Transverse colon (tissue), 4 donors: Measurements from ENCODE around the gene STRBP. TPM values are rescaled to one million over a fixed set of nuclear protein-coding genes. Genes with fewer than 3 reads are reported as not detected.

Experiments used
- DNase-seq: peaks from one replicate; pipeline ENCODE4 v3.0.0-alpha.2; 2019
- H3K27ac ChIP-seq, 4 donors: fragments of 200-600 bp; sonication (generic); 2 replicates each; pipeline ENCODE4 v1.5.1; 2016 to 2018; ENCODE audit warnings: inconsistent platforms in 4 of 4
- H3K27me3 ChIP-seq: fragments of 200-600 bp; sonication (generic); 2 replicates; pipeline ENCODE4 v1.5.1; 2017; ENCODE audit warnings: inconsistent platforms
- H3K36me3 ChIP-seq, 4 donors: fragments of 200-600 bp; sonication (generic); 2 replicates each; pipeline ENCODE4 v1.5.1; 2017 to 2019; ENCODE audit warnings: inconsistent platforms in 4 of 4
- H3K4me1 ChIP-seq, 4 donors: fragments of 200-600 bp; sonication (generic); 2 replicates each; pipeline ENCODE4 v1.5.1; 2017 to 2020; ENCODE audit warnings: inconsistent platforms in 4 of 4
- H3K4me3 ChIP-seq, 4 donors: fragments of 200-600 bp; sonication (generic); 1 replicate in 1 of 4; 2 replicates in 3 of 4; pipeline versions ENCODE4 v1.5.1 to v1.6.1; 2017 to 2019; ENCODE audit warnings: inconsistent platforms in 4 of 4
- H3K9me3 ChIP-seq, 2 donors: fragments of 200-600 bp; sonication (generic); 2 replicates each; pipeline ENCODE4 v1.5.1; 2017 to 2019; ENCODE audit warnings: inconsistent platforms in 2 of 2
- CTCF ChIP-seq, 5 experiments: fragments of 200-600 bp in 3 of 5; fragments of 450-650 bp in 2 of 5; sonication (generic) in 3 of 5; IDR thresholded peaks; 1 replicate in 2 of 5; 2 replicates in 3 of 5; pipeline ENCODE4 v1.5.1; 2016 to 2017; ENCODE audit warnings: antibody characterized with exemption in 5 of 5, inconsistent platforms in 3 of 5, mild to moderate bottlenecking in 2 of 5, moderate library complexity in 1 of 5
- EP300 ChIP-seq: sonication (generic); formaldehyde crosslinking; IDR thresholded peaks from one replicate; pipeline ENCODE4 v1.6.1; 2017; ENCODE audit warnings: antibody characterized with exemption, low read depth
- POLR2A ChIP-seq: fragments of 450-650 bp; IDR thresholded peaks from one replicate; pipeline ENCODE4 v1.6.1; 2016; ENCODE audit warnings: antibody characterized with exemption, mild to moderate bottlenecking, moderate library complexity
- POLR2AphosphoS5 ChIP-seq, 3 donors: sonication (generic); formaldehyde crosslinking; IDR thresholded peaks; one replicate each; pipeline ENCODE4 v1.6.1; 2016; ENCODE audit warnings: antibody characterized with exemption in 3 of 3
- WGBS, 2 donors: methylation state at CpG; one replicate each; pipeline ENCODE4 v1.1.5; 2018; ENCODE audit warnings: low coverage in 1 of 2; 5-methylcytosine and 5-hydroxymethylcytosine counted together
- in situ Hi-C, 4 donors: fragments of 200-750 bp; cut with MboI; loops; one replicate each; pipeline versions ENCODE4 v1.15.0 to v1.15.1; 2017; ENCODE audit warnings: low sequenced_read_pairs in 3 of 4, low pct_ligation_motif_present in 1 of 4, low pct_unique_long_range_greater_than_20kb in 1 of 4
- intact Hi-C: fragments of 100-400 bp; cut with DNase I; formaldehyde crosslinking; loops from one replicate; pipeline ENCODE4 v1.15.1; 2023; ENCODE audit warnings: low total_unique reads
- total RNA-seq, 4 donors: library from RNA; depleted of rRNA; stranded (reverse); fragments of >200 nt; gene quantifications; one replicate each; pipeline ENCODE4 v1.1.0, GENCODE V29; 2016

Gene STRBP
- total RNA-seq, 4 donors from 2014 or later: 19.1 to 50.3 (median 43.2) TPM

GRCh38 chr9:123108976-123109375, 159.4 kb downstream of the STRBP start:
- Histone ChIP-seq H3K27me3 (no peaks in the 10 kb centered on the region), H3K4me1 (peaks cover 0 to 13% (median 2%) of the 10 kb centered on the region in 4 donors), H3K4me3 (no peak overlapping the region), H3K27ac (no peak overlapping the region), H3K36me3 (peaks cover 0 to 8% (median 3%) of the 10 kb centered on the region in 4 donors), H3K9me3 (no peaks in the 10 kb centered on the region)
- in situ Hi-C loops (no loop called here), intact Hi-C loops (no loop called here)
- TF ChIP-seq EP300 (no peak), POLR2A (no peak), POLR2AphosphoS5 (IDR thresholded peaks at IDR 0.05) (no peak), CTCF (IDR thresholded peaks at IDR 0.05) (no peak)
- no peak for DNase-seq
- 89 to 100% methylated on average over 1 to 9 of the region's 9 CpGs for WGBS, 2 donors

GRCh38 chr9:123107639-123108285, 160.6 kb downstream of the STRBP start:
- no peak for DNase-seq
- Histone ChIP-seq H3K4me1 (peaks cover 0 to 13% (median 2%) of the 10 kb centered on the region in 4 donors), H3K36me3 (peaks cover 0 to 13% (median 3%) of the 10 kb centered on the region in 4 donors), H3K9me3 (no peaks in the 10 kb centered on the region), H3K27ac (no peak overlapping the region), H3K4me3 (no peak overlapping the region), H3K27me3 (no peaks in the 10 kb centered on the region)
- TF ChIP-seq POLR2AphosphoS5 (IDR thresholded peaks at IDR 0.05): no peak
- no peak for TF ChIP-seq CTCF (IDR thresholded peaks at IDR 0.05)
- TF ChIP-seq EP300: no peak
- TF ChIP-seq POLR2A: no peak
- WGBS, 2 donors: 56 to 87% methylated on average over 5 to 11 of the region's 11 CpGs
- in situ Hi-C loops (no loop called here), intact Hi-C loops (no loop called here)

- Histone ChIP-seq H3K9me3 (no peaks in the 10 kb centered on the region), H3K36me3 (peaks cover 0 to 30% (median 8%) of the 10 kb centered on the region in 4 donors), H3K27me3 (no peaks in the 10 kb centered on the region), H3K4me1 (peaks cover 0 to 3% (median 0%) of the 10 kb centered on the region in 4 donors), H3K4me3 (no peak overlapping the region), H3K27ac (no peak overlapping the region)
- WGBS, 2 donors: 83 to 90% methylated on average over 5 of the region's 5 CpGs
- intact Hi-C loops: no loop called here
- TF ChIP-seq CTCF (IDR thresholded peaks at IDR 0.05): no peak
- TF ChIP-seq POLR2A: no peak
- no peak for TF ChIP-seq POLR2AphosphoS5 (IDR thresholded peaks at IDR 0.05)
- TF ChIP-seq EP300: no peak
- in situ Hi-C loops: no loop called here
- no peak for DNase-seq
Measured at GRCh38 chr9:123105490-123105889, 162.9 kb downstream of the STRBP start.

GRCh38 chr9:123104807-123105206, 163.6 kb downstream of the STRBP start:
- in situ Hi-C loops (no loop called here), intact Hi-C loops (no loop called here)
- peaks cover 0 to 30% (median 9%) of the 10 kb centered on the region in 4 donors for H3K36me3 ChIP-seq
- peaks cover 0 to 3% (median 0%) of the 10 kb centered on the region in 4 donors for H3K4me1 ChIP-seq
- H3K9me3 ChIP-seq: no peaks in the 10 kb centered on the region
- no peak for TF ChIP-seq POLR2AphosphoS5 (IDR thresholded peaks at IDR 0.05)
- no peak for TF ChIP-seq EP300
- no peak for TF ChIP-seq POLR2A
- no peak for TF ChIP-seq CTCF (IDR thresholded peaks at IDR 0.05)
- DNase-seq: no peak
- H3K4me3 ChIP-seq: no peak overlapping the region
- H3K27me3 ChIP-seq: no peaks in the 10 kb centered on the region
- WGBS, 2 donors: 69 to 71% methylated on average over 5 to 7 of the region's 7 CpGs
- H3K27ac ChIP-seq: no peak overlapping the region
